ENCODE measurements around the gene HSPA1L. TPM values are rescaled to one million over a fixed set of nuclear protein-coding genes. Genes with fewer than 3 reads are reported as not detected.

HSPA1L gene
- total RNA-seq, 1 experiment from 2014 or later, result 1.2 TPM

DNA sequence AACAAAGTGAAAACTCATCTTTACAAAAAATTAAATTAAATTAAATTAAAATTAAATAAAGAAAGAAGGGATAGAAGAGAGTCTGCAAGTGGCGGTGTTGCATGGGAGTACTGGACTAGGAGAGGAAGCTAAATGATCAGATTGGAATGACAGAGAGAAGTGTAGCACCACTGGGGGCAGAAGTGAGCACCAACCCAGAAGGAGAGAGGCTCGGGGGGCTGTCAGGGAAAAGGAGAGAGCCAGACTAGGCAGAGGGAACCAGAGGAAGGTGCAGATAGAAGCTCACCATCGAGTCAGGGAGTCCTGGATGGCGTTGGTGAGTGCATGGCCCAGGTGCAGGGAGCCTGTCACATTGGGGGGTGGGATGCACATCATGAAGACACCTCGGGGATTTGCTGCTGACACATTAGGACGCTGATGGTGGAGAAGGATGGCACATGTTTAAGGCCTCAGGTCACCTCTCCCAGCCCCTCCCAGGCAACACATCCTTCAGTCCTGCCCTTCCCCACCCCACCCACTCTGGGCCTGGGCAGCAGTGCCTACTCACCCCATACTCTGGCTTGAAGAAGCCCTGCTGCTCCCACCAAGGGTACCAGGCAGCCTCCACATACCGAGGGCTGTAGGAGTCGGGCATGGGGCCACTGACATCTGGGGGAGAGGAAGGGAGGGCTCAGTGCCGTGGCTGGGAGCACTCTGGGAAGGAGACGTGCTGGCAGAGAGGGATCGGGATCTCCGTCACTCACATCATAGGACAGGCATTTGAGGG is 23.6 kb downstream of the HSPA1L start:
- ATAC-seq (peak; percentile 64), DNase-seq (ENCODE audit: low spot score) (peak; percentile 83)
- Mint-ChIP-seq H3K4me3 (no peak overlapping the region), H3K27me3 (ENCODE audit: low read depth) (no peaks in the 10 kb centered on the region), H3K27ac (peak overlapping the region; percentile 81; the same call in 1 of the 2 replicates), H3K9me3 (no peaks in the 10 kb centered on the region), H3K4me1 (peaks cover 9% of the 10 kb centered on the region), H3K36me3 (peaks cover 29% of the 10 kb centered on the region)
- TF ChIP-seq MXD4 (CRISPR knock-in tag; IDR thresholded peaks at IDR 0.05; ENCODE audit: borderline replicate concordance) (no peak), ATF1 (CRISPR knock-in tag; IDR thresholded peaks at IDR 0.05) (no peak), FOXJ3 (CRISPR knock-in tag; IDR thresholded peaks at IDR 0.05; ENCODE audit: borderline replicate concordance) (no peak), NR3C1 (CRISPR knock-in tag; conservative IDR thresholded peaks at IDR 0.05; ENCODE audit: low read depth) (no peak), CREB1 (CRISPR knock-in tag; IDR thresholded peaks at IDR 0.05) (no peak), ESRRA (CRISPR knock-in tag; IDR thresholded peaks at IDR 0.05; ENCODE audit: borderline replicate concordance) (no peak), MYBL2 (CRISPR knock-in tag; IDR thresholded peaks at IDR 0.05) (no peak), PRRX2 (CRISPR knock-in tag; IDR thresholded peaks at IDR 0.05) (no peak), HMGA2 (CRISPR knock-in tag; IDR thresholded peaks at IDR 0.05) (0 out of 2 replicates have a peak, but pooled peaks have one; percentile 4), ZNF671 (CRISPR knock-in tag; IDR thresholded peaks at IDR 0.05) (no peak), GABPB1 (CRISPR knock-in tag; IDR thresholded peaks at IDR 0.05) (no peak), FOXP1 (CRISPR knock-in tag; IDR thresholded peaks at IDR 0.05; ENCODE audit: borderline replicate concordance) (0 out of 2 replicates have a peak, but pooled peaks have one; percentile 30), ZNF396 (CRISPR knock-in tag; IDR thresholded peaks at IDR 0.05; ENCODE audit: borderline replicate concordance) (no peak)
- TF ChIP-seq, protein P1, sequence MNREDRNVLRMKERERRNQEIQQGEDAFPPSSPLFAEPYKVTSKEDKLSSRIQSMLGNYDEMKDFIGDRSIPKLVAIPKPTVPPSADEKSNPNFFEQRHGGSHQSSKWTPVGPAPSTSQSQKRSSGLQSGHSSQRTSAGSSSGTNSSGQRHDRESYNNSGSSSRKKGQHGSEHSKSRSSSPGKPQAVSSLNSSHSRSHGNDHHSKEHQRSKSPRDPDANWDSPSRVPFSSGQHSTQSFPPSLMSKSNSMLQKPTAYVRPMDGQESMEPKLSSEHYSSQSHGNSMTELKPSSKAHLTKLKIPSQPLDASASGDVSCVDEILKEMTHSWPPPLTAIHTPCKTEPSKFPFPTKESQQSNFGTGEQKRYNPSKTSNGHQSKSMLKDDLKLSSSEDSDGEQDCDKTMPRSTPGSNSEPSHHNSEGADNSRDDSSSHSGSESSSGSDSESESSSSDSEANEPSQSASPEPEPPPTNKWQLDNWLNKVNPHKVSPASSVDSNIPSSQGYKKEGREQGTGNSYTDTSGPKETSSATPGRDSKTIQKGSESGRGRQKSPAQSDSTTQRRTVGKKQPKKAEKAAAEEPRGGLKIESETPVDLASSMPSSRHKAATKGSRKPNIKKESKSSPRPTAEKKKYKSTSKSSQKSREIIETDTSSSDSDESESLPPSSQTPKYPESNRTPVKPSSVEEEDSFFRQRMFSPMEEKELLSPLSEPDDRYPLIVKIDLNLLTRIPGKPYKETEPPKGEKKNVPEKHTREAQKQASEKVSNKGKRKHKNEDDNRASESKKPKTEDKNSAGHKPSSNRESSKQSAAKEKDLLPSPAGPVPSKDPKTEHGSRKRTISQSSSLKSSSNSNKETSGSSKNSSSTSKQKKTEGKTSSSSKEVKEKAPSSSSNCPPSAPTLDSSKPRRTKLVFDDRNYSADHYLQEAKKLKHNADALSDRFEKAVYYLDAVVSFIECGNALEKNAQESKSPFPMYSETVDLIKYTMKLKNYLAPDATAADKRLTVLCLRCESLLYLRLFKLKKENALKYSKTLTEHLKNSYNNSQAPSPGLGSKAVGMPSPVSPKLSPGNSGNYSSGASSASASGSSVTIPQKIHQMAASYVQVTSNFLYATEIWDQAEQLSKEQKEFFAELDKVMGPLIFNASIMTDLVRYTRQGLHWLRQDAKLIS (CRISPR knock-in tag; IDR thresholded peaks at IDR 0.05; ENCODE audit: borderline replicate concordance), result no peak
- TF ChIP-seq, protein P2, sequence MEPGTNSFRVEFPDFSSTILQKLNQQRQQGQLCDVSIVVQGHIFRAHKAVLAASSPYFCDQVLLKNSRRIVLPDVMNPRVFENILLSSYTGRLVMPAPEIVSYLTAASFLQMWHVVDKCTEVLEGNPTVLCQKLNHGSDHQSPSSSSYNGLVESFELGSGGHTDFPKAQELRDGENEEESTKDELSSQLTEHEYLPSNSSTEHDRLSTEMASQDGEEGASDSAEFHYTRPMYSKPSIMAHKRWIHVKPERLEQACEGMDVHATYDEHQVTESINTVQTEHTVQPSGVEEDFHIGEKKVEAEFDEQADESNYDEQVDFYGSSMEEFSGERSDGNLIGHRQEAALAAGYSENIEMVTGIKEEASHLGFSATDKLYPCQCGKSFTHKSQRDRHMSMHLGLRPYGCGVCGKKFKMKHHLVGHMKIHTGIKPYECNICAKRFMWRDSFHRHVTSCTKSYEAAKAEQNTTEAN (CRISPR knock-in tag; IDR thresholded peaks at IDR 0.05), result no peak
- TF ChIP-seq, protein P3, sequence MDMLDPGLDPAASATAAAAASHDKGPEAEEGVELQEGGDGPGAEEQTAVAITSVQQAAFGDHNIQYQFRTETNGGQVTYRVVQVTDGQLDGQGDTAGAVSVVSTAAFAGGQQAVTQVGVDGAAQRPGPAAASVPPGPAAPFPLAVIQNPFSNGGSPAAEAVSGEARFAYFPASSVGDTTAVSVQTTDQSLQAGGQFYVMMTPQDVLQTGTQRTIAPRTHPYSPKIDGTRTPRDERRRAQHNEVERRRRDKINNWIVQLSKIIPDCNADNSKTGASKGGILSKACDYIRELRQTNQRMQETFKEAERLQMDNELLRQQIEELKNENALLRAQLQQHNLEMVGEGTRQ (CRISPR knock-in tag; IDR thresholded peaks at IDR 0.05), result no peak
- TF ChIP-seq, protein P4, sequence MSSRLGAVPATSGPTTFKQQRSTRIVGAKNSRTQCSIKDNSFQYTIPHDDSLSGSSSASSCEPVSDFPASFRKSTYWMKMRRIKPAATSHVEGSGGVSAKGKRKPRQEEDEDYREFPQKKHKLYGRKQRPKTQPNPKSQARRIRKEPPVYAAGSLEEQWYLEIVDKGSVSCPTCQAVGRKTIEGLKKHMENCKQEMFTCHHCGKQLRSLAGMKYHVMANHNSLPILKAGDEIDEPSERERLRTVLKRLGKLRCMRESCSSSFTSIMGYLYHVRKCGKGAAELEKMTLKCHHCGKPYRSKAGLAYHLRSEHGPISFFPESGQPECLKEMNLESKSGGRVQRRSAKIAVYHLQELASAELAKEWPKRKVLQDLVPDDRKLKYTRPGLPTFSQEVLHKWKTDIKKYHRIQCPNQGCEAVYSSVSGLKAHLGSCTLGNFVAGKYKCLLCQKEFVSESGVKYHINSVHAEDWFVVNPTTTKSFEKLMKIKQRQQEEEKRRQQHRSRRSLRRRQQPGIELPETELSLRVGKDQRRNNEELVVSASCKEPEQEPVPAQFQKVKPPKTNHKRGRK (CRISPR knock-in tag; IDR thresholded peaks at IDR 0.05; ENCODE audit: borderline replicate concordance), result no peak
- TF ChIP-seq, protein P5, sequence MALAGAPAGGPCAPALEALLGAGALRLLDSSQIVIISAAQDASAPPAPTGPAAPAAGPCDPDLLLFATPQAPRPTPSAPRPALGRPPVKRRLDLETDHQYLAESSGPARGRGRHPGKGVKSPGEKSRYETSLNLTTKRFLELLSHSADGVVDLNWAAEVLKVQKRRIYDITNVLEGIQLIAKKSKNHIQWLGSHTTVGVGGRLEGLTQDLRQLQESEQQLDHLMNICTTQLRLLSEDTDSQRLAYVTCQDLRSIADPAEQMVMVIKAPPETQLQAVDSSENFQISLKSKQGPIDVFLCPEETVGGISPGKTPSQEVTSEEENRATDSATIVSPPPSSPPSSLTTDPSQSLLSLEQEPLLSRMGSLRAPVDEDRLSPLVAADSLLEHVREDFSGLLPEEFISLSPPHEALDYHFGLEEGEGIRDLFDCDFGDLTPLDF (CRISPR knock-in tag; IDR thresholded peaks at IDR 0.05), result no peak
- TF ChIP-seq, protein P6, sequence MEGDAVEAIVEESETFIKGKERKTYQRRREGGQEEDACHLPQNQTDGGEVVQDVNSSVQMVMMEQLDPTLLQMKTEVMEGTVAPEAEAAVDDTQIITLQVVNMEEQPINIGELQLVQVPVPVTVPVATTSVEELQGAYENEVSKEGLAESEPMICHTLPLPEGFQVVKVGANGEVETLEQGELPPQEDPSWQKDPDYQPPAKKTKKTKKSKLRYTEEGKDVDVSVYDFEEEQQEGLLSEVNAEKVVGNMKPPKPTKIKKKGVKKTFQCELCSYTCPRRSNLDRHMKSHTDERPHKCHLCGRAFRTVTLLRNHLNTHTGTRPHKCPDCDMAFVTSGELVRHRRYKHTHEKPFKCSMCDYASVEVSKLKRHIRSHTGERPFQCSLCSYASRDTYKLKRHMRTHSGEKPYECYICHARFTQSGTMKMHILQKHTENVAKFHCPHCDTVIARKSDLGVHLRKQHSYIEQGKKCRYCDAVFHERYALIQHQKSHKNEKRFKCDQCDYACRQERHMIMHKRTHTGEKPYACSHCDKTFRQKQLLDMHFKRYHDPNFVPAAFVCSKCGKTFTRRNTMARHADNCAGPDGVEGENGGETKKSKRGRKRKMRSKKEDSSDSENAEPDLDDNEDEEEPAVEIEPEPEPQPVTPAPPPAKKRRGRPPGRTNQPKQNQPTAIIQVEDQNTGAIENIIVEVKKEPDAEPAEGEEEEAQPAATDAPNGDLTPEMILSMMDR (IDR thresholded peaks at IDR 0.05), result peak; percentile 44; the same call in 1 of the 2 replicates
- TF ChIP-seq, protein P7, sequence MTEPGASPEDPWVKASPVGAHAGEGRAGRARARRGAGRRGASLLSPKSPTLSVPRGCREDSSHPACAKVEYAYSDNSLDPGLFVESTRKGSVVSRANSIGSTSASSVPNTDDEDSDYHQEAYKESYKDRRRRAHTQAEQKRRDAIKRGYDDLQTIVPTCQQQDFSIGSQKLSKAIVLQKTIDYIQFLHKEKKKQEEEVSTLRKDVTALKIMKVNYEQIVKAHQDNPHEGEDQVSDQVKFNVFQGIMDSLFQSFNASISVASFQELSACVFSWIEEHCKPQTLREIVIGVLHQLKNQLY (CRISPR knock-in tag; IDR thresholded peaks at IDR 0.05), result no peak
- ChIA-PET CTCF (interaction anchor here (0.5 to 2.0 kb wide), 47 partner anchors 8 to 349 kb away, joined by 3 to 23 read pairs (median 5); partner anchors contain the start of genes ABHD16A, ATP6V1G2, C6orf47 and CFB), POLR2A (interaction anchor here (0.8 to 1.2 kb wide), 4 partner anchors 17 to 36 kb away, joined by 3 to 5 read pairs (median 4); partner anchors contain the start of genes HSPA1A, HSPA1B and HSPA1L)
